Measurements from ENCODE around the gene RNF212.

The RNF212 gene

DNA sequence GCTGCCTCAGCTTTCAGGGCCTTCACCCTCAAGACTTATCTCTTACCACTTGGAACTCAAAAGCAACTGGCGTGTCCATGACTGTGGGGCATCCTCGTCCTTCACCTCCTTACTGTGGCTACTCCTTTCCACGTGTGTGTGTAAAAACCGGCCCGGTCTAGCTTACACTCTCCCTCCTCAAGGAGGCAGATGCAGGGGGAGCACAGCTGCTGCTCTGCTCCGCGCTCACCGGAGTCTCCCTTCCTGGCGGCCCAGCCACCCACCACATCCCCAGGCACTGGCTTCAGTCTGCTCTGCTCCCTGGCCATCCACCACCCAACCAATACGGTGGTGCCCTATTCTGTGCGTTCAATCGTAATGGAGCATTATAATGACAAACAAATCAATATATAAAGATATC lies 8.3 kb downstream of the RNF212 start:
- TF ChIP-seq, protein P1, sequence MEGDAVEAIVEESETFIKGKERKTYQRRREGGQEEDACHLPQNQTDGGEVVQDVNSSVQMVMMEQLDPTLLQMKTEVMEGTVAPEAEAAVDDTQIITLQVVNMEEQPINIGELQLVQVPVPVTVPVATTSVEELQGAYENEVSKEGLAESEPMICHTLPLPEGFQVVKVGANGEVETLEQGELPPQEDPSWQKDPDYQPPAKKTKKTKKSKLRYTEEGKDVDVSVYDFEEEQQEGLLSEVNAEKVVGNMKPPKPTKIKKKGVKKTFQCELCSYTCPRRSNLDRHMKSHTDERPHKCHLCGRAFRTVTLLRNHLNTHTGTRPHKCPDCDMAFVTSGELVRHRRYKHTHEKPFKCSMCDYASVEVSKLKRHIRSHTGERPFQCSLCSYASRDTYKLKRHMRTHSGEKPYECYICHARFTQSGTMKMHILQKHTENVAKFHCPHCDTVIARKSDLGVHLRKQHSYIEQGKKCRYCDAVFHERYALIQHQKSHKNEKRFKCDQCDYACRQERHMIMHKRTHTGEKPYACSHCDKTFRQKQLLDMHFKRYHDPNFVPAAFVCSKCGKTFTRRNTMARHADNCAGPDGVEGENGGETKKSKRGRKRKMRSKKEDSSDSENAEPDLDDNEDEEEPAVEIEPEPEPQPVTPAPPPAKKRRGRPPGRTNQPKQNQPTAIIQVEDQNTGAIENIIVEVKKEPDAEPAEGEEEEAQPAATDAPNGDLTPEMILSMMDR (IDR thresholded peaks at IDR 0.05; ENCODE audit: low read depth, low read length) = no peak
- DNase-seq (ENCODE audit: extremely low read depth, low read depth) = no peak

DNA sequence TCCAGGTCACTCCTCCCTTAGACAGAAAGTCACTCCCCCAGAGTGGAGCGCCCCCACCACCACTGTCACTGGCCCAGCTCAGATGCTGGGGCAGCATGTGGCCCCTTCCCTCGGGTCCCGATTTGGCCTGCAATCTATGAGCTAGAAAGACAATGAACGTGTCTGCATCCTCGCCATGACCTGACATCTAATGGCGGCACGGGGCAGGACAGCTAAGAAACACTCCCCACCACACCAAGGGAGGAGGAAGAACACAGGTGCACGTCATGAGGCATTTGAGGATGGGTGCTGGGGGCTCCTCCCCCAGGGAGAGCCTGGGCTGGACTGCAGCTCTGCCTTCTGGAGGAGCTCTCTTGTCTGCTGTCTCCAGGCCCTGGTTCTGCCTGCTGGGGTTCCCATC lies 8.7 kb downstream of the RNF212 start:
- TF ChIP-seq, protein P1 (IDR thresholded peaks at IDR 0.05; ENCODE audit: low read depth, low read length) = no peak

DNA sequence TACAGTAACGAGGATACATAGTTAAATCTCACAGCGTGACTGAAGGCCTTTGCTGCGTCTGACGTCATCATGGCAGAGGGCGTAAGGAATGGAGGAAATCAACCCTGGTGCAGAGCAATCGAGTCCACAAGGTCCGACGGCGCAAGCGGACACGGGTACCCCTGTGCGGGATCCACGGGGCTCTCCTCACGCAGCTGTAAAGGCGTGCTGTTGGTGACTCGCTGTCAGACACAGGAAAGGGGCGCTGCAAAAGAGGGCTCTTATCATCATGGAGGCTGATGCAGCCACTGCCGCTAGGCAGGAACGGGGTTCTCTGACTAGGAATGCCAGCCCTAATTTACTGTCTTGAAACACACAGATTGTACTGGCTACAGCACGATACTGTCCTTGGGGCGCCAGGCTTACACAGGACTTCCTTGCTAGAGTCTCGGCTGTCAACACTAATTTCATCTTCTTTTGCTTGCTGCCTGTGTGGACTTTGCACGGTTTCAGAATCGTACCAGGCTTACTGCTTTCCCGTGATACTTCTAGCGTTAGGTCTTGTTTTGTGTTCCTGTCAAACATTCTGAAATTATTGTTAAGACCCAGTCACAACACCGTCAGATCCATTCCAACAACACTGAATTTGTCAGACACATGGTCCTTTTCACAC lies 13.6 kb downstream of the RNF212 start:
- TF ChIP-seq, protein P1 (IDR thresholded peaks at IDR 0.05; ENCODE audit: low read depth, low read length) = no peak
- DNase-seq (ENCODE audit: extremely low read depth, low read depth) = no peak

More for the DNA sequence above, 8.7 kb downstream of the RNF212 start:
- DNase-seq (ENCODE audit: extremely low read depth, low read depth) = no peak

DNA sequence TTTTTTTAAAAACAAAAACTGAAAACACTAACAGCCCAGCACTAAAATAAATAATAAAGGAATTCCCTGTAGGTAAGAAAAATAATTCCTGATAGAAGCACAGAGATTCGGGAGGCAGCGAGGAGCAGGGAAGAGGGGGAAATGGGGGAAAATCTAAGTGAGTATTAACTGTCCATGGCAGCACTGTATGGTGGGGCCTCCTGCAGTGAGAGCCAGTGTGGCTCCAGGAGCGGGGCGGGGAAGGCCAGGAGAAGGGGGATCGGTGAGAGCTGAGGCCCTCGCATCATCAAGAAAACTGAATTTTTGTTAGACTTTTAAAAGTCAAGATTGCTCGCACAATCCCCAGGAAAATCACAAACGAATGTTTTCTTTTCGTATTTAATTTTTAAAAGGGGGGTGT lies 14.1 kb downstream of the RNF212 start:
- TF ChIP-seq, protein P1 (IDR thresholded peaks at IDR 0.05; ENCODE audit: low read depth, low read length) = no peak
- no peak for DNase-seq (ENCODE audit: extremely low read depth, low read depth)

DNA sequence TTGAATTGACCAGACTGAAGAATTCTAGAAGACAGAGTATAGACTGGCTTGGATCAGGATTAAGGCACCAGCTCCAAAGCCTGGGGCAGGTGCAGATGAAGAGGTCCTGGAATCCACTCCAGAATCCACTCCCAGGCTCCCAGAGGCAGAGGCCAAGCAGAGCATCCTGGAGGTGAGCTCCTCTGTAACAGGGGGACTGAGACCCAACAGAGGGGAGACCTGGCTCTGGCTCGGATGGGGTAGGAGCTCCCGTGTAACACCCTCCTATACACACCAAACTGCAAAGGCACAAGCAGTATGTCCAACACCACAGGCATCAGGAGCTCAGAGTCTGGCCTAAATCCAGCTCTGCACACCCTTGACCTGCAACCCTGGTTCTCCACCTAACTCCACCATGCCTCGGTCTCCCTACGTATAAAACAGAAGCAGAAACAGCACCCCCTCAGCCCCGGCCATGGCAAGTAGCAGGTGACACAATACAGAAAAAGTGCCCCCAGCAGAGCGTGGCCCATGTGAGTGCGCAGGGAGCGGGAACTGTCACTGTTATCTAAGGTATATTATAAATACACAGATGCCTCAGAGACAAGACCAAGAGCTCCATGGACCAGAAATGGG lies 14.9 kb downstream of the RNF212 start:
- DNase-seq (ENCODE audit: extremely low read depth, low read depth) = no peak
- TF ChIP-seq, protein P1 (IDR thresholded peaks at IDR 0.05; ENCODE audit: low read depth, low read length) = no peak

DNA sequence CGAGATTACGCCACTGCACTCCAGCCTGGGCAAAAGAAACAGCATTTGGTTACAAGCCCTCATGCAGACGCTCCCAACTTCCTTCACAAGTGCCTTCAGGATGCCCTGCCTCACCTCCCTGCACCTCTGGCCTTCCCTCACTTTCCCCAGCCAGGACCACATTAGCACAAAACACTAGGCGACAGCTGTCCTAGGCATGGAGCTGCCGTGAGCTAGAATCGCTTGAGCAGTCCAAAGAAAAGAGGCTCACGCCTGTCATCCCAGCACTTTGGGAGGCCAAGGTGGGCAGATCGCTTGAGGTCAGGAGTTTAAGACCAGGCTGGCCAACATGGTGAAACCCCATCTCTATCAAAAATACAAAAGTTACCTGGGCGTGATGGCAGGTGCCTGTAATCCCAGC lies 15.8 kb downstream of the RNF212 start:
- DNase-seq (ENCODE audit: extremely low read depth, low read depth) = no peak
- TF ChIP-seq, protein P1 (IDR thresholded peaks at IDR 0.05; ENCODE audit: low read depth, low read length) = no peak

DNA sequence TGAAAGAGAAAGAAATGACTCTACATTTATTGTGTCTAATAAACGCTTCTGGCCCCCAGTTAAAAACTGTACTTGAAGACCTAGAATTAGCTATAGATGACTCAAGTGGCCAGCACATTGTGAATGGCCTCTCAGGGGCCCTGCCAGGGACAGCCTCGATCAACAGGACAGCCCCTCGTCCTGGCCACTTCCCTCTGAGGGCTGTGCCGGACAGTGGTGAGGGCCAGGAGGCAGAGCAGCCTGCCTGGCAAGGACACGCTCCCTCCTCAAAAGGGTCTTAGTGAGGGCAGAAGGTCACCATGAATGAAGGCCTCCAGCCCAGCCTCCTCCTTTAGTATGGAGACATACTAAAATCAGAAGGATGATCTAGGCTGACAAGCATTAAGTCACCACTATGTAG lies 16.5 kb downstream of the RNF212 start:
- TF ChIP-seq, protein P1 (IDR thresholded peaks at IDR 0.05; ENCODE audit: low read depth, low read length) = no peak
- no peak for DNase-seq (ENCODE audit: extremely low read depth, low read depth)

Measured in AG09319 (cell line).